ENCODE measurements around the gene LRBA. TPM values are rescaled to one million over a fixed set of nuclear protein-coding genes. Genes with fewer than 3 reads are reported as not detected.
"Not testable (repeated sequence)": the region's sequence is repeated elsewhere in the genome, so short reads cannot be mapped to it uniquely, and the experiment has no call there.

Gene LRBA
- total RNA-seq, 2 donors from 2014 or later: 30.9 to 33.7 TPM

DNA sequence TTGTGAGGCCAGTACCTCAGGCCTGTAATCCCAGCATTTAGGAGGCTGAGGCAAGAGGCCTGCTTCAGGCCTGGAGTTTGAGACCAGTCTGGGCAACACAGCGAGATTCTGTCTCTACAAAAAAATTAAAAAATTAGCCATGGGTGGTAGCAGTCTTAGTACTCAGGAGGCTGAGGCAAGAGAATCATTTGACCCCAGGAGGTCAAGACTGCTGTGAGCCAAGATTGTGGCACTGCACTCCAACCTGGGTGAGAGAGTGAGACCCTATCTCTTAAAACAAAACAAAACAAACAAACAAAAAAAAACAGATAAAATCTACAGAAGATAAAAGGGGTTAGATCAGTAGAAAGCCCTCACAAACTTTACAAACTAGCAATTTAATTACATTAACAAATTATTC, 352.4 kb downstream of the LRBA start:
- TF ChIP-seq, protein P1, sequence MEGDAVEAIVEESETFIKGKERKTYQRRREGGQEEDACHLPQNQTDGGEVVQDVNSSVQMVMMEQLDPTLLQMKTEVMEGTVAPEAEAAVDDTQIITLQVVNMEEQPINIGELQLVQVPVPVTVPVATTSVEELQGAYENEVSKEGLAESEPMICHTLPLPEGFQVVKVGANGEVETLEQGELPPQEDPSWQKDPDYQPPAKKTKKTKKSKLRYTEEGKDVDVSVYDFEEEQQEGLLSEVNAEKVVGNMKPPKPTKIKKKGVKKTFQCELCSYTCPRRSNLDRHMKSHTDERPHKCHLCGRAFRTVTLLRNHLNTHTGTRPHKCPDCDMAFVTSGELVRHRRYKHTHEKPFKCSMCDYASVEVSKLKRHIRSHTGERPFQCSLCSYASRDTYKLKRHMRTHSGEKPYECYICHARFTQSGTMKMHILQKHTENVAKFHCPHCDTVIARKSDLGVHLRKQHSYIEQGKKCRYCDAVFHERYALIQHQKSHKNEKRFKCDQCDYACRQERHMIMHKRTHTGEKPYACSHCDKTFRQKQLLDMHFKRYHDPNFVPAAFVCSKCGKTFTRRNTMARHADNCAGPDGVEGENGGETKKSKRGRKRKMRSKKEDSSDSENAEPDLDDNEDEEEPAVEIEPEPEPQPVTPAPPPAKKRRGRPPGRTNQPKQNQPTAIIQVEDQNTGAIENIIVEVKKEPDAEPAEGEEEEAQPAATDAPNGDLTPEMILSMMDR (IDR thresholded peaks at IDR 0.05): no peak
- Histone ChIP-seq H3K36me3 (no peaks in the 10 kb centered on the region), H3K4me3 (no peak overlapping the region), H3K9me3 (no peaks in the 10 kb centered on the region), H3K27ac (no peak overlapping the region), H3K4me1 (ENCODE audit: control insufficient read depth in 1 of 2, low read depth in 2 of 2) (no peaks in the 10 kb centered on the region), H3K27me3 (replicated peaks; ENCODE audit: insufficient read depth) (no peaks in the 10 kb centered on the region)
- ATAC-seq (ENCODE audit: insufficient number of reproducible peaks, low FRiP score, low read depth): no peak
- DNase-seq (ENCODE audit: low spot score): no peak

DNA sequence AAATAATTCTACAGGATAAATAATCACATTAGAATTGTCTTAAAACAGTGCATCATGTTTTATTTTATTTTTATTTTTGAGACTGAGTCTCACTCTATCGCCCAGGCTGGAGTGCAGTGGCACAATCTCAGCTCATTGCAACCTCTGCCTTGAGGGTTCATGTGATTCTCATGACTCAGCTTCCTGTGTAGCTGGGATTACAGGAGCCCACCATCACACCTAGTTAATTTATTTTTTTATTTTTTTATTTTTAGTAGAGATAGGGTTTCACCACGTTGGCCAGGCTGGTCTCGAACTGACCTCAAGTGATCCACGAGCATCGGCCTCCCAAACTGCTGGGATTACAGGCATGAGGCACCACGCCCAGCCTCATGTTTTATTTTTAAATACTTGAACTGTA, 353.5 kb downstream of the LRBA start:
- not testable (repeated sequence) for ATAC-seq (ENCODE audit: insufficient number of reproducible peaks, low FRiP score, low read depth); H3K9me3 ChIP-seq; DNase-seq (ENCODE audit: low spot score); H3K27ac ChIP-seq; H3K36me3 ChIP-seq; H3K27me3 ChIP-seq (replicated peaks; ENCODE audit: insufficient read depth); H3K4me1 ChIP-seq (ENCODE audit: control insufficient read depth in 1 of 2, low read depth in 2 of 2); H3K4me3 ChIP-seq

DNA sequence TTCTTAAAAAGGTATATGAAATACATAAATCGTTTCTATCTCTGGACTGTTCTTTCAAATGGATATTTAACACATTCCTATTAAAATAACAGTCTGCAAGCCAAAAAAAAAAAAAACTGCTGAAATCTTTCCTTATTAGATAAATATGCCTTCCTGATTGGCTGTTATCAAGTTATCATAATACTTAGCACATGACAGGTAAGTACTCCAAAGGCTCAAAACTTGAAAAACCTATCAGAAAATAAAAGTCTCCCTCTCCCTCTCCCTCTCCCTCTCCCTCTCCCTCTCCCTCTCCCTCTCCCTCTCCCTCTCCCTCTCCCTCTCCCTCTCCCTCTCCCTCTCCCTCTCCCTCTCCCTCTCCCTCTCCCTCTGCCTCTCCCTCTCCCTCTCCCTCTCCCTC, 356.8 kb downstream of the LRBA start:
- H3K4me3 ChIP-seq; H3K4me1 ChIP-seq (ENCODE audit: control insufficient read depth in 1 of 2, low read depth in 2 of 2); ATAC-seq (ENCODE audit: insufficient number of reproducible peaks, low FRiP score, low read depth); H3K9me3 ChIP-seq; H3K27me3 ChIP-seq (replicated peaks; ENCODE audit: insufficient read depth); DNase-seq (ENCODE audit: low spot score); H3K36me3 ChIP-seq; H3K27ac ChIP-seq: not testable (repeated sequence)

DNA sequence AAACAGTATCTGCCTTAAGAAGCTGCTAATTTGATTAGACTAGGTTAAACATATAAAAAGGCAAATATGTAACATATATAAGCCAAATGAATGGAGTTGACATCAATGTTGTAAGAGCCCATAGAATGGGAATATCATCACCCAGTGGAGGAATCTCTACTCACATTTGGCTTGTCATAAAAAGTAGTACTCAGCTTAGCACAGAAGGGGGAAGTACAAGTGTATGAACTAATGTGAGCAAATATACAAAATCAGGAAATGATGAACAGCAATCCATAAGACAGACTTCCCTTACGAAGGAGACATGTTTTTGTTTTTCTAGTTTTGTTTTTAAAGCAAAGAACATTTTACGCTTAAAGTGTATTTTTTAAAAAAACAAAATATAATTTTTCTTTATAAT, 358.2 kb downstream of the LRBA start:
- no peak overlapping the region for H3K4me3 ChIP-seq
- ATAC-seq (ENCODE audit: insufficient number of reproducible peaks, low FRiP score, low read depth) (no peak), DNase-seq (ENCODE audit: low spot score) (no peak)
- H3K36me3 ChIP-seq: no peaks in the 10 kb centered on the region
- no peaks in the 10 kb centered on the region for H3K27me3 ChIP-seq (replicated peaks; ENCODE audit: insufficient read depth)
- no peaks in the 10 kb centered on the region for H3K4me1 ChIP-seq (ENCODE audit: control insufficient read depth in 1 of 2, low read depth in 2 of 2)
- TF ChIP-seq, protein P1 (IDR thresholded peaks at IDR 0.05): no peak
- H3K27ac ChIP-seq: no peak overlapping the region
- no peaks in the 10 kb centered on the region for H3K9me3 ChIP-seq

DNA sequence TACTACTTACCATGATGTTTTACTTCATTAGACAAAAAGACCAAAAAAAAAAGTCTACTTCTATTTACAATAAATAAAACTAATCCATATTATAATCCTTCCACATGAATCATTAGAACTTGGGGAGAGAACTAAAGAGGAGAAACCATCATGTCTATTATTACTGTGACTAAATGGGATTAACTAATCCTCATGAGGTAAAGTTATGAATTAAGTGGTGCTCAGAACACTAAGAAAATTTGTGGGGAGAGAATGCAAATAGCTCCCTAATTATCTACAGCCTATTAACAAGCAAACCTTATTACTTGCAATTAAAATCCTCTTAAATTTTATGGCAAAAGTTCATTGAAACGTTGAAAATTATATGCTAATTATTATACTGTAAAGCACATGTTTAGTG, 364.3 kb downstream of the LRBA start:
- no peak for DNase-seq (ENCODE audit: low spot score)

DNA sequence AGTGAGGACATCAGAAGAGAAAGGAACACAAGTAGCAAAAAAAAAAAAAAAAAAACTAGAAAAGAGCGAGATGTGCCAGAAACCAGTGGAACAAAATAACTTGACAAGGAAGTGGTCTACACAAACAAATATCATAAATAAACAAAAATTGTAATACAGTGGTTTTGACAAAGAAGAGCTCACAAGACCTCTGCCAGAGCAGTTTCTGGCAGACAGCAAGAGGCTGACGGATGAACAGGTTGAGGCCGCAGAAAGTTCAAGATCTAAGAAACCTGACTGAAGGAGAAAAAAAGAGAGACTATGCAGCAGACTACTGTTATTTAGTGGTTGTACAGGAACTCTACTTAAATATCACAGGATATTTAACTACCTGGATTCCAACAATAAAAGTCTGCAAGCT, 367.0 kb downstream of the LRBA start:
- H3K27ac ChIP-seq: no peak overlapping the region
- no peak overlapping the region for H3K4me3 ChIP-seq
- TF ChIP-seq, protein P1 (IDR thresholded peaks at IDR 0.05): no peak
- H3K36me3 ChIP-seq: no peaks in the 10 kb centered on the region
- no peaks in the 10 kb centered on the region for H3K9me3 ChIP-seq
- DNase-seq (ENCODE audit: low spot score) (no peak), ATAC-seq (ENCODE audit: insufficient number of reproducible peaks, low FRiP score, low read depth) (no peak)
- H3K27me3 ChIP-seq (replicated peaks; ENCODE audit: insufficient read depth): no peaks in the 10 kb centered on the region
- no peaks in the 10 kb centered on the region for H3K4me1 ChIP-seq (ENCODE audit: control insufficient read depth in 1 of 2, low read depth in 2 of 2)

More for the DNA sequence above, 364.3 kb downstream of the LRBA start:
- TF ChIP-seq, protein P1 (IDR thresholded peaks at IDR 0.05): no peak
- H3K4me1 ChIP-seq (ENCODE audit: control insufficient read depth in 1 of 2, low read depth in 2 of 2): no peaks in the 10 kb centered on the region
- no peaks in the 10 kb centered on the region for H3K27me3 ChIP-seq (replicated peaks; ENCODE audit: insufficient read depth)
- H3K27ac ChIP-seq: no peak overlapping the region
- ATAC-seq (ENCODE audit: insufficient number of reproducible peaks, low FRiP score, low read depth): no peak
- no peaks in the 10 kb centered on the region for H3K36me3 ChIP-seq
- H3K4me3 ChIP-seq: no peak overlapping the region
- no peaks in the 10 kb centered on the region for H3K9me3 ChIP-seq

Measured in thoracic aorta (tissue), 2 donors.